ENCODE measurements around the gene STX5. TPM values are rescaled to one million over a fixed set of nuclear protein-coding genes. Genes with fewer than 3 reads are reported as not detected.

The STX5 gene
- total and polyA plus RNA-seq, 9 of the 15 experiments (the other 6 are each of a cell fraction or from before 2014, with no cell fraction given) = 2.8 to 28.6 (median 23.7) TPM

DNA sequence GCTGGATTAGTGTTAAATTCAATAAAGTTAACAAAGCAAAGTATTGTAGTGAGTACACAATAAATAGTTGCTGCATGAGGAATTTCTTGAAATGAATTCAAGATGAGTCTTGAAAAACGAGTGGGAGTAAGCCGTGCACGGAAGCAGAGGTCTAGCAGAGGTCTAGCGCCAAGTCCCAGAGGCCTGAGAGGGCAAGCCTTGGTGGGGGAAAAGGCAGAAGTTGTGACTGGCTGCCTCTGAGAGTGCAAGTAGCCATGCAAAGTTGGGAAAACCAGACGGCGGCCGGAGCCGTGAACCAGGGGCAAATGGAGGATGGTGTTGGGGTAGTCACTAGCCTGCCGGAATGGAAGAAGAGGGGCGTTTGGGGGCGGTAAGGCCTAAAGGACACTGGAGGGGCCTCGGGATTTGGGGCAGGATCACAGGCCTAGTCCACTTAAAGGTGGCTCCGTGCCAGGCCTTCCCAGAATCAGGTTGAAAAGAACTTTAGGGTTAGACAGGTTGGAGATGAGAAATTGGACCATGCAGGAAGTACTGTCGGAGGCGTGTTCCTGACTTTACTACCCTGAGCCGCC, 48.5 kb upstream of the STX5 start (continued):
- TF ChIP-seq, protein P1, sequence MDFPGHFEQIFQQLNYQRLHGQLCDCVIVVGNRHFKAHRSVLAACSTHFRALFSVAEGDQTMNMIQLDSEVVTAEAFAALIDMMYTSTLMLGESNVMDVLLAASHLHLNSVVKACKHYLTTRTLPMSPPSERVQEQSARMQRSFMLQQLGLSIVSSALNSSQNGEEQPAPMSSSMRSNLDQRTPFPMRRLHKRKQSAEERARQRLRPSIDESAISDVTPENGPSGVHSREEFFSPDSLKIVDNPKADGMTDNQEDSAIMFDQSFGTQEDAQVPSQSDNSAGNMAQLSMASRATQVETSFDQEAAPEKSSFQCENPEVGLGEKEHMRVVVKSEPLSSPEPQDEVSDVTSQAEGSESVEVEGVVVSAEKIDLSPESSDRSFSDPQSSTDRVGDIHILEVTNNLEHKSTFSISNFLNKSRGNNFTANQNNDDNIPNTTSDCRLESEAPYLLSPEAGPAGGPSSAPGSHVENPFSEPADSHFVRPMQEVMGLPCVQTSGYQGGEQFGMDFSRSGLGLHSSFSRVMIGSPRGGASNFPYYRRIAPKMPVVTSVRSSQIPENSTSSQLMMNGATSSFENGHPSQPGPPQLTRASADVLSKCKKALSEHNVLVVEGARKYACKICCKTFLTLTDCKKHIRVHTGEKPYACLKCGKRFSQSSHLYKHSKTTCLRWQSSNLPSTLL (IDR thresholded peaks at IDR 0.05) = no peak
- TF ChIP-seq FOXM1 (IDR thresholded peaks at IDR 0.05; ENCODE audit: low read depth) (peak; percentile 60; the same call in 1 of the 2 replicates), FOXM1 (CRISPR knock-in tag; IDR thresholded peaks at IDR 0.05; ENCODE audit: low read depth) (no peak), MYC (IDR thresholded peaks at IDR 0.05; ENCODE audit: low read depth, low read length) (0 out of 2 replicates have a peak, but pooled peaks have one; percentile 38), MYC (CRISPR knock-in tag; IDR thresholded peaks at IDR 0.05; ENCODE audit: borderline replicate concordance, low read depth) (no peak), ZNF354B (CRISPR knock-in tag; IDR thresholded peaks at IDR 0.05) (no peak), XRCC4 (IDR thresholded peaks at IDR 0.05; ENCODE audit: extremely low read depth, insufficient read depth, insufficient read length) (no peak), PHB2 (IDR thresholded peaks at IDR 0.05; ENCODE audit: low read depth) (no peak), SMARCE1 (IDR thresholded peaks at IDR 0.05) (peak; percentile 35; the same call in 1 of the 2 replicates), ZNF146 (CRISPR knock-in tag; IDR thresholded peaks at IDR 0.05; ENCODE audit: unreplicated experiment) (no peak), GATA2 (CRISPR knock-in tag; IDR thresholded peaks at IDR 0.05) (no peak), ZFPM2 (CRISPR knock-in tag; IDR thresholded peaks at IDR 0.05) (no peak), NR2C1 (IDR thresholded peaks at IDR 0.05) (no peak), NR2C1 (tag; IDR thresholded peaks at IDR 0.05) (no peak), CBFA2T2 (conservative IDR thresholded peaks at IDR 0.05) (no peak), YY1 (IDR thresholded peaks at IDR 0.05; ENCODE audit: borderline replicate concordance in 1 of 3, control insufficient read depth in 1 of 3, extremely low read depth in 1 of 3, insufficient read depth in 3 of 3, insufficient read length in 1 of 3, insufficient replicate concordance in 2 of 3, low read depth in 1 of 3, low read length in 2 of 3) (peak in 1 of 3 experiments; percentile 21), EGR1 (conservative IDR thresholded peaks at IDR 0.05) (peak; percentile 94), KLF16 (IDR thresholded peaks at IDR 0.05) (0 out of 2 replicates have a peak, but pooled peaks have one; percentile 11)
- TF ChIP-seq, protein P2, sequence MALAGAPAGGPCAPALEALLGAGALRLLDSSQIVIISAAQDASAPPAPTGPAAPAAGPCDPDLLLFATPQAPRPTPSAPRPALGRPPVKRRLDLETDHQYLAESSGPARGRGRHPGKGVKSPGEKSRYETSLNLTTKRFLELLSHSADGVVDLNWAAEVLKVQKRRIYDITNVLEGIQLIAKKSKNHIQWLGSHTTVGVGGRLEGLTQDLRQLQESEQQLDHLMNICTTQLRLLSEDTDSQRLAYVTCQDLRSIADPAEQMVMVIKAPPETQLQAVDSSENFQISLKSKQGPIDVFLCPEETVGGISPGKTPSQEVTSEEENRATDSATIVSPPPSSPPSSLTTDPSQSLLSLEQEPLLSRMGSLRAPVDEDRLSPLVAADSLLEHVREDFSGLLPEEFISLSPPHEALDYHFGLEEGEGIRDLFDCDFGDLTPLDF (CRISPR knock-in tag; IDR thresholded peaks at IDR 0.05) = peak; percentile 43; the same call in 1 of the 2 replicates
- TF ChIP-seq, protein P3, sequence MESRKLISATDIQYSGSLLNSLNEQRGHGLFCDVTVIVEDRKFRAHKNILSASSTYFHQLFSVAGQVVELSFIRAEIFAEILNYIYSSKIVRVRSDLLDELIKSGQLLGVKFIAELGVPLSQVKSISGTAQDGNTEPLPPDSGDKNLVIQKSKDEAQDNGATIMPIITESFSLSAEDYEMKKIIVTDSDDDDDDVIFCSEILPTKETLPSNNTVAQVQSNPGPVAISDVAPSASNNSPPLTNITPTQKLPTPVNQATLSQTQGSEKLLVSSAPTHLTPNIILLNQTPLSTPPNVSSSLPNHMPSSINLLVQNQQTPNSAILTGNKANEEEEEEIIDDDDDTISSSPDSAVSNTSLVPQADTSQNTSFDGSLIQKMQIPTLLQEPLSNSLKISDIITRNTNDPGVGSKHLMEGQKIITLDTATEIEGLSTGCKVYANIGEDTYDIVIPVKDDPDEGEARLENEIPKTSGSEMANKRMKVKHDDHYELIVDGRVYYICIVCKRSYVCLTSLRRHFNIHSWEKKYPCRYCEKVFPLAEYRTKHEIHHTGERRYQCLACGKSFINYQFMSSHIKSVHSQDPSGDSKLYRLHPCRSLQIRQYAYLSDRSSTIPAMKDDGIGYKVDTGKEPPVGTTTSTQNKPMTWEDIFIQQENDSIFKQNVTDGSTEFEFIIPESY (CRISPR knock-in tag; IDR thresholded peaks at IDR 0.05) = 0 out of 2 replicates have a peak, but pooled peaks have one; percentile 3
- TF ChIP-seq, protein P4, sequence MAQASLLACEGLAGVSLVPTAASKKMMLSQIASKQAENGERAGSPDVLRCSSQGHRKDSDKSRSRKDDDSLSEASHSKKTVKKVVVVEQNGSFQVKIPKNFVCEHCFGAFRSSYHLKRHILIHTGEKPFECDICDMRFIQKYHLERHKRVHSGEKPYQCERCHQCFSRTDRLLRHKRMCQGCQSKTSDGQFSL (CRISPR knock-in tag; IDR thresholded peaks at IDR 0.05) = peak; percentile 42; the same call in 1 of the 2 replicates
- TF ChIP-seq, protein P4 (tag; IDR thresholded peaks at IDR 0.05) = no peak
- TF ChIP-seq, protein P5, sequence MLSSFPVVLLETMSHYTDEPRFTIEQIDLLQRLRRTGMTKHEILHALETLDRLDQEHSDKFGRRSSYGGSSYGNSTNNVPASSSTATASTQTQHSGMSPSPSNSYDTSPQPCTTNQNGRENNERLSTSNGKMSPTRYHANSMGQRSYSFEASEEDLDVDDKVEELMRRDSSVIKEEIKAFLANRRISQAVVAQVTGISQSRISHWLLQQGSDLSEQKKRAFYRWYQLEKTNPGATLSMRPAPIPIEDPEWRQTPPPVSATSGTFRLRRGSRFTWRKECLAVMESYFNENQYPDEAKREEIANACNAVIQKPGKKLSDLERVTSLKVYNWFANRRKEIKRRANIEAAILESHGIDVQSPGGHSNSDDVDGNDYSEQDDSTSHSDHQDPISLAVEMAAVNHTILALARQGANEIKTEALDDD (IDR thresholded peaks at IDR 0.05) = no peak

Data from K562 (cell line).